Stimulated activated CD8-positive, alpha-beta memory T cell treated with anti-CD3 and anti-CD28 coated beads, Interleukin-15, amount 100 ng/mL, for 1 hour (primary cell): ENCODE measurements around the gene LCNL1.

Experiments used
- DNase-seq: peaks from one replicate; pipeline ENCODE4 v3.0.0-alpha.2; 2020; ENCODE audit warnings: low read depth

LCNL1 gene

GRCh38 chr9:136947028-136947891 lies 35.5 kb upstream of the LCNL1 start:
- no peak for DNase-seq

DNA sequence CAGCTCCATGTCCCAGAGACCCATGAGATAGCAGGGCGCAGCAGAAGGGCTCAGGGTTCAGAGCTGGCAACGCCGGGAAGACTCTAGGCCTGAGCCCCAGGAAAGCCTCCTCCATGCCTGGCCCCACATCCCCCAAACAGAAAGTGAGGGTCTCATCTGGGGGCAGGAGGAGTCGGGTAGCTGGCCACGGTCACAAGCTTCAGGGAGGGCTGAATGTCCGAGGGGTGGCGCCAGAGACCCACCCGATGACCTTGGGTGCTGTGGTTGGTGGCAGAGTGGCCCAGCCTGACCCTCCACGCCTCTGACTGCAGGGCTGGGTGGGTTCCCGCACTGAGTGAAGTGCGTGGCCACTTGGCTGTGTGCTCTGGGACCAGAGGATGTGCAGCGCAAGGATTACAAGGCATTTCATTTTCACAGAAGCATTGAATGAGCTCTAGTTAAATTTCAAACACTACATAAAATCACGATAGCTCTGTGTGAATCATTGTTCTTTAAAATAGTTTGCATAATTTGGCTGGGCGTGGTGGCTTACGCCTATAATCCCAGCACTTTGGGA lies 34.8 kb upstream of the LCNL1 start:
- no peak for DNase-seq

DNA sequence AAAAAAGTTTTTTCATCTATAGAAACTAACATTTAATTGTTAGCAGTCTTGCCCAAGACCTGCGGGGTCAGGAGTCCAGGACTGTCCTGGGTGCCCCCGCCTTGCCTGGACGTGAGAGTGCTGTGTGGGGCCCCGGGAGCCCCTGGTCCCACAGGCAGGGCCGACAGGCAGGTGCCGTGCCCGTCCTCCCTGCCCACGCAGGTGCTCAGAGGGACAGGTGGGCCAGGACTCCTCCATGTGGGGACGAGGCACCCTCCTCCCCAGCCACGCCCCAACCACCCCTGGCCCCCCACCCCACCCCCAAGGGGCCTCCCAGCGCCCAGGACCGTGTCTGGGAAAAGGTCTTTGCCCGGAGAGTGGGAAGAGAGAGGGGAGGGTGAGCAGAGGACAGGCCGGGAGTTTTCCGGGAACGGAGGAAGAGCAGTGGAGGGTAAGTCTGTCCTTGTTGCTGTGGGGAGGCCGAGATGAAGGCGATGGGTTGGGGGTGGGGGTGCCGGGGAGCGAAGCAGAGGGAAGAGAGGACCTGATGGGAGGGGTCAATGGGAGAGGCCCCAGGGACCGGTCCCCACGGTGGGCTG lies 33.5 kb upstream of the LCNL1 start:
- DNase-seq, result no peak

GRCh38 chr9:136949817-136950655 lies 32.8 kb upstream of the LCNL1 start:
- DNase-seq, result peak; percentile 95

- no peak for DNase-seq
Observed at GRCh38 chr9:136950656-136951276, 32.0 kb upstream of the LCNL1 start.

DNA sequence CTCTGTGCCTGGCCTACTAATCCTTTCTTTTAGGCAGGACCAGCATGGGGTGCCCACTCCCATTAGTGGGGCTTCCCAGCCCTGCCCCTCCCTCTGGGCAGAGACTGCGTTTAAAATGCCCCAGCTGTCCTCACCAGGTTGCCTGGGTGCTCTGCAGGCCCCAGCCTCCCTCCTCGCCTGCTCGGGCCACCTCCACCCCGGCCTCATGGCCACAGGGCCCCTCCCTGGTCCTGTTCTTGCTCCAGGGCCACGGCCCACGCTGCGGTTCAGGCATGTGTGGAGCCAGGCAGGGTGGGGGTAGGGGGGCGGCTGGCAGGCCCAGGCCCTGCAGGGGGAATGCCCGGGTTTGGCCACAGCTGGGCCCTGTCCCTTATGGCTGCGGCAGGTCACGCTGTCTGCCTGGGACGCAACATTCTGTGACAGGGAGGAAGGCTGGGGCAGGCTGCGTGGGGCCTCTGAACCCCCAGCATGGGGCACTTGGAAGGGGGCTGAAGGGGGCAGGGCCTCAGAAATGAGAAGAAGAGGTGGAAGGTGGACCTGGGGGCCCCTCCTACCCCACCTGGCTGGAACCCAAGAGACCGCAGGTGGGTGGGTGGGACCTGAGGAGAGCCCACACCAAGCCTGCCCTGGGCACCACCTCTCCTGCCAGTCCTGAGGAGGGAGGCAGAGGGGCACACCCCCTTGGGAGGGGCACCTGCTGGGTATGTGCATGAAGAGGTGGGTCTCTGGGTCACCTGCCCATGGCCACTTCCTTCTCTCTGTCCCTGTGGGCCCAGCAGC lies 31.1 kb upstream of the LCNL1 start, which contains the start of gene LCN12:
Gene LCN12, plus strand, starts transcription at position 733 of the 780 bp plus-strand sequence. CDS start 55 bp downstream, outside the sequence.
- DNase-seq, result no peak

DNA sequence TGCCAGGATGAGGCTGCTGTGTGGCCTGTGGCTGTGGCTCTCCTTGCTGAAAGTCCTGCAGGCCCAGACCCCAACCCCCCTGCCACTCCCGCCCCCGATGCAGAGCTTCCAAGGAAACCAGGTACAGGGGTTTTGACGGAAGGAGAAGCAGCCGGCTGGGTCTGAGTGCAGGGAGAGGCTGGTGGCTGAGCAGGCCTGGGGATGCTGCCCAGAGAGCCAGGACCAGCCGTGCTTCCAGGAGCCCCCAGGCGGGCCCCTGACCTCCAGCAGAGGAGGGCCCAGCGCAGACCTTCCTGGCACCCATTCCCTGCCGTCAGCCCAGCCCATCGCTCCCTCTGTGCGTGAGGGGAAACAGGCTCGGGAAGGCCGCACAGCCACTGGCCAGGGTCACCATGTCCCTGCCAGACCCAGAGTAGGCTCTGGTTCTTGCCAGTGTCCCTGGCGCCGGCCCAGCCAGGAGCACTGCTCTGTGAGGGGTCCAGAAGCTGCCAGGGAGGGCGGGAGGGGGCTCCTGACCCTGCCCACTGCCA lies 30.4 kb upstream of the LCNL1 start:
- no peak for DNase-seq

GRCh38 chr9:136952876-136953770 lies 29.7 kb upstream of the LCNL1 start:
- no peak for DNase-seq

- DNase-seq, result no peak
Observed at GRCh38 chr9:136953771-136954269, 29.0 kb upstream of the LCNL1 start.

DNA sequence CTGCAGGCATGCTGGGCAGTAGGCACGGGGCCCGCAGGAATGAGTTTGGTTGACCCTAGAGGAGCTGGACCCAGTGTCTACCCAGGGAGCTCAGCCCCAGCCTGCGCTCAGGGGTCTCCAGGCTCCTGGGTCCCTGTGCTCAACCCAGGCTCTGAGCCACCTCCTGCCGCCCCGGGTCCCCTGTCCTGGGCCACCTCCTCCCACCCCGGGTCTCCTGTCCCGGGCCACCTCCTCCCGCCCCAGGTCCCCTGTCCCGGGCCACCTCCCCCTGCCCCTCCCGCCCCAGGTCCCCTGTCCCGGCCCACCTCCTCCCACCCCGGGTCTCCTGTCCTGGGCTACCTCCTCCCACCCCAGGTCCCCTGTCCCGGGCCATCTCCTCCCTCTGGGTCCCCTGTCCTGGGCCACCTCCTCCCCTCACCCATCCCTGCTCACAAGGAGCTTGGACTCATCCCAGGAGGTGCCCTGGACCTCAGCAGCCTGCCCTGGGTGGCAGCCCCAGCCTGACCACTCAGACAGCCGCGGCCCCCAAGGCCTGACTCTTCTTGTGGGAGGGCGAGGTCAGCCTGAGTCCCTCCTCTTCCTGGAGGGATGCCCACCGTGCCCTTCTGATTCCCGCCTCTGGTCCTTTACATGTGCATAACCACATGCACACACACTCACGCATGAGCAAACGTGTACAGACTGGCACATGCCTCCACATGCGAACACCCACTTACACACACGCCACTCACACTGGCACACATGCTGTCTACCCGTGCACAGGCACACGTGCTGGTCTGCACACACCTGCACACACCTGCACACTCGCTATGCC lies 28.3 kb upstream of the LCNL1 start:
- no peak for DNase-seq

DNA sequence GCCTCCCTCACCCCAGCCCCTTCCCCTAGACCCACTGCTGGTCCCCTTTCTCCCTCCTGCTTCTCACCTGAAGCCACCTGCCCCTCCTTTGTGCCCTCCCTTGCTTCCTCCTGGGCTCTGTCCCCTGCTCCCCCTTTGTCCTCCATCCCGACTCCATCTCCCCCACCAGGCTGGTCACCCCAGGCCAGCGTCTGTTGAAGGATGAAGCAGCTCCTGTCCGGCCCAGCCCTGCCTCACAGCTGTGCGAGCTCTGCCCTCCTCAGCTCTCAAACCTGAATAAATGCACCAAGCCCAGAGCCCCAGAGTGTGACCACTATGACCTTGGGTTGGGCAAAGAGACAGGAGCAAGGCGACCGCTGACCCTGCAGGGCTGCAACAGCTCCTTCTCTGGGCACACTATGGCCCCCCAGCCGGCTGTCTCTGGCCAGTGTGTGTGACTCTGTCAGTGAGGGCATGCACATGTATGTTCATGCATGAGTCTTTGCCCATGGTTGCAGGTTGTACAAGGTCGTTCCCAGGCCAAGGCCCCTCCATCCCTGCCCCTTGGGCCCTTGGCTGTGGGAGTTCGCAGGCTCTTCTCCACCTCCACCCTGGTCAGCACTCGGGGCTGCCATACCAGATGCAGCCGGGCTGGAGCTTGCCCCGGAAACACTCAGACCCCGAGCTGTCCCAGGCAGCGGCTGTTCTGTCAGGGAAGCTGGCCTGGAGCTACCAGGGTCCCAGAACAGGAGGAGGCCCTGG lies 27.4 kb upstream of the LCNL1 start:
- DNase-seq, result no peak

DNA sequence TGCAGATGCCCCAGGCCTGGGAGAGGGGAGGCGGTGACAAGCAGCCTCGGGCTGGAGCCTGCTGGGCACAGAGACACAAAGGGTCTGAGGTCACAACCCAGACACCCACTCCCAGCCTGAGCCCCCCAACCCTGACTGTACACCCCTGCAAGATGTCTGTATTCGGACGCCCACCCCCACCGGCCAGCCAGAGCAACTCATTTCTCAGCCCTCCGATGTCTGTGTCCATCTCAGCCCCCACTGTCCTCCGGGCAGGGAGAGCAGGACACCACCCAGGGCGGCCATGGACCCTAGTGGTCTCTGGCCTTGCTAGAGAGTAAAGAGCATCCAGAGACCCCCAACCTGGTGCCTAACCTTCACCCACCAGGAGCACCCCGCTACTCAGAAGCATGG lies 26.9 kb upstream of the LCNL1 start:
- no peak for DNase-seq

- DNase-seq, result no peak
Observed at GRCh38 chr9:136956604-136957003, 26.2 kb upstream of the LCNL1 start.

GRCh38 chr9:136957461-136957860 lies 25.3 kb upstream of the LCNL1 start:
- DNase-seq, result no peak

DNA sequence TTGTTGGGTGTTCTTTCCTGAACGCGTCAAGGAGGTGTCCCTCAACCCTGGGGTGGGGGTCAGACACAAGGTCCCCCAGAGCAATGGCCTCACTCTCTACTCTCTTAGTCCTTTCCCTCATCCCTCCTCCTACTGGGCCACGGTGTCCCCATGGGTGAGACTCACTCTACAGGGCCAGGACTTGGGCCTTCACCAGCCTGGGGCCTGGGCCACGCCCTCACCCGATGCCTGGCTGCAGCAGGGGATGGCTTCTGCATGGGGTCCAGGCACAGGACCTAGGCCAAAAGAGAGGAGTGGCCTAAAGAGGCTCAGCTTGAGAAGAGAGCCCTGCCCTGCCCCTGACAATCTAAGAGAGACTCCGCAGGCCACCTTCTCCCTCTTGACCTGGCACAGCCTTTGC lies 24.9 kb upstream of the LCNL1 start:
- DNase-seq, result no peak

- no peak for DNase-seq
Observed at GRCh38 chr9:136958473-136958872, 24.3 kb upstream of the LCNL1 start.

- no peak for DNase-seq
Observed at GRCh38 chr9:136958898-136959850, 23.6 kb upstream of the LCNL1 start.
